Esophagus muscularis mucosa (tissue), 4 donors: ENCODE results near the gene ANKRD13C. TPM values are rescaled to one million over a fixed set of nuclear protein-coding genes. Genes with fewer than 3 reads are reported as not detected.

ENCODE experiments used
- DNase-seq: peaks from one replicate; pipeline ENCODE4 v3.0.0-alpha.2; 2017; ENCODE audit errors: extremely low spot score
- H3K27ac ChIP-seq, 4 donors: fragments of 200-600 bp; sonication (generic); replicated peaks in 1 of 4; 1 replicate in 3 of 4; 2 replicates in 1 of 4; pipeline ENCODE4 v1.5.1; 2016 to 2019; ENCODE audit warnings: mild to moderate bottlenecking in 1 of 4
- H3K27me3 ChIP-seq, 4 donors: fragments of 200-600 bp; sonication (generic); one replicate each; pipeline versions ENCODE4 v1.5.1 to v1.6.0; 2016 to 2019
- H3K36me3 ChIP-seq, 4 donors: fragments of 200-600 bp; sonication (generic); one replicate each; pipeline ENCODE4 v1.5.1; 2016 to 2019
- H3K4me1 ChIP-seq, 4 donors: fragments of 200-600 bp; sonication (generic); one replicate each; pipeline ENCODE4 v1.5.1; 2016 to 2019
- H3K4me3 ChIP-seq, 4 donors: fragments of 200-600 bp; sonication (generic); 1 replicate in 2 of 4; 2 replicates in 2 of 4; pipeline ENCODE4 v1.5.1; 2016 to 2019; ENCODE audit warnings: mild to moderate bottlenecking in 4 of 4, moderate library complexity in 1 of 4
- H3K9me3 ChIP-seq, 4 donors: fragments of 200-600 bp; sonication (generic); 1 replicate in 3 of 4; 2 replicates in 1 of 4; pipeline ENCODE4 v1.5.1; 2016 to 2019
- CTCF ChIP-seq, 3 experiments: fragments of 200-600 bp in 2 of 3; fragments of 450-650 bp in 1 of 3; sonication (generic) in 2 of 3; IDR thresholded peaks; one replicate each; pipeline ENCODE4 v1.5.1; 2017 to 2019; ENCODE audit warnings: antibody characterized with exemption in 3 of 3, mild to moderate bottlenecking in 2 of 3, moderate library complexity in 1 of 3
- EP300 ChIP-seq: sonication (generic); formaldehyde crosslinking; IDR thresholded peaks from one replicate; pipeline ENCODE4 v1.6.1; 2017; ENCODE audit warnings: antibody characterized with exemption
- POLR2A ChIP-seq: fragments of 450-650 bp; IDR thresholded peaks from one replicate; pipeline ENCODE4 v1.6.1; 2017; ENCODE audit warnings: antibody characterized with exemption, moderate library complexity, mild to moderate bottlenecking, low read depth
- POLR2AphosphoS5 ChIP-seq, 2 donors: sonication (generic); formaldehyde crosslinking; IDR thresholded peaks; one replicate each; pipeline ENCODE4 v1.6.1; 2017; ENCODE audit warnings: antibody characterized with exemption in 2 of 2
- WGBS: methylation state at CpG from one replicate; pipeline ENCODE4 v1.1.5; 2018; 5-methylcytosine and 5-hydroxymethylcytosine counted together
- intact Hi-C: fragments of 100-400 bp; cut with DNase I; formaldehyde crosslinking; loops from one replicate; pipeline ENCODE4 v1.15.1; 2023
- total RNA-seq, 4 donors: library from RNA; depleted of rRNA; stranded (reverse); fragments of >200 nt; gene quantifications; one replicate each; pipeline versions ENCODE4 v1.1.0 to v1.2.1, GENCODE V29; 2016

ANKRD13C gene
- total RNA-seq, 4 donors from 2014 or later, result 23.0 to 30.2 (median 26.5) TPM

GRCh38 chr1:70248729-70249128 lies 105.8 kb downstream of the ANKRD13C start:
- Histone ChIP-seq H3K27ac (no peak overlapping the region), H3K27me3 (no peaks in the 10 kb centered on the region), H3K4me3 (no peak overlapping the region), H3K36me3 (peaks cover 59 to 97% (median 92%) of the 10 kb centered on the region in 4 donors), H3K4me1 (no peaks in the 10 kb centered on the region), H3K9me3 (no peaks in the 10 kb centered on the region)
- intact Hi-C loops, result loop anchor here (10.0 kb wide), 1 partner anchor 826 kb away; no protein-coding TSS in a partner anchor
- 75% methylated on average over 4 of the region's 4 CpGs for WGBS
- TF ChIP-seq EP300 (no peak), POLR2AphosphoS5 (IDR thresholded peaks at IDR 0.05) (no peak), POLR2A (no peak), CTCF (IDR thresholded peaks at IDR 0.05) (no peak)
- DNase-seq, result no peak

GRCh38 chr1:70247768-70248167 lies 106.8 kb downstream of the ANKRD13C start:
- TF ChIP-seq CTCF (IDR thresholded peaks at IDR 0.05) (no peak), POLR2A (no peak), EP300 (no peak), POLR2AphosphoS5 (IDR thresholded peaks at IDR 0.05) (no peak)
- Histone ChIP-seq H3K4me3 (no peak overlapping the region), H3K9me3 (no peaks in the 10 kb centered on the region), H3K27me3 (no peaks in the 10 kb centered on the region), H3K27ac (no peak overlapping the region), H3K4me1 (no peaks in the 10 kb centered on the region), H3K36me3 (peaks cover 68 to 100% (median 96%) of the 10 kb centered on the region in 4 donors)
- intact Hi-C loops, result loop anchor here (10.0 kb wide), 1 partner anchor 827 kb away; no protein-coding TSS in a partner anchor
- DNase-seq, result no peak

GRCh38 chr1:70247122-70247521 lies 107.4 kb downstream of the ANKRD13C start:
- H3K9me3 ChIP-seq, result no peaks in the 10 kb centered on the region
- no peak overlapping the region for H3K4me3 ChIP-seq
- DNase-seq, result no peak
- TF ChIP-seq POLR2AphosphoS5 (IDR thresholded peaks at IDR 0.05), result no peak
- no peak for TF ChIP-seq EP300
- TF ChIP-seq POLR2A, result no peak
- no peak for TF ChIP-seq CTCF (IDR thresholded peaks at IDR 0.05)
- H3K4me1 ChIP-seq, result no peaks in the 10 kb centered on the region
- no peaks in the 10 kb centered on the region for H3K27me3 ChIP-seq
- peaks cover 74 to 100% (median 96%) of the 10 kb centered on the region in 4 donors for H3K36me3 ChIP-seq
- intact Hi-C loops, result loop anchor here (10.0 kb wide), 1 partner anchor 828 kb away; no protein-coding TSS in a partner anchor
- no peak overlapping the region for H3K27ac ChIP-seq

GRCh38 chr1:70239940-70240339 lies 114.6 kb downstream of the ANKRD13C start:
- TF ChIP-seq EP300, result no peak
- TF ChIP-seq CTCF (IDR thresholded peaks at IDR 0.05), result no peak
- no peak for TF ChIP-seq POLR2AphosphoS5 (IDR thresholded peaks at IDR 0.05)
- no peak for TF ChIP-seq POLR2A
- no peaks in the 10 kb centered on the region for H3K27me3 ChIP-seq
- no peak for DNase-seq
- no peak overlapping the region for H3K4me3 ChIP-seq
- intact Hi-C loops, result loop anchor here (10.0 kb wide), 1 partner anchor 835 kb away; no protein-coding TSS in a partner anchor
- H3K9me3 ChIP-seq, result no peaks in the 10 kb centered on the region
- no peaks in the 10 kb centered on the region for H3K4me1 ChIP-seq
- no peak overlapping the region for H3K27ac ChIP-seq
- H3K36me3 ChIP-seq, result peaks cover 96 to 100% (median 99%) of the 10 kb centered on the region in 4 donors

- intact Hi-C loops, result no loop called here
- DNase-seq, result no peak
- no peak overlapping the region for H3K4me3 ChIP-seq
- no peaks in the 10 kb centered on the region for H3K27me3 ChIP-seq
- no peak for TF ChIP-seq CTCF (IDR thresholded peaks at IDR 0.05)
- TF ChIP-seq POLR2A, result no peak
- TF ChIP-seq EP300, result no peak
- no peak for TF ChIP-seq POLR2AphosphoS5 (IDR thresholded peaks at IDR 0.05)
- no peaks in the 10 kb centered on the region for H3K4me1 ChIP-seq
- peaks cover 80 to 100% (median 96%) of the 10 kb centered on the region in 4 donors for H3K36me3 ChIP-seq
- H3K27ac ChIP-seq, result no peak overlapping the region
- no peaks in the 10 kb centered on the region for H3K9me3 ChIP-seq
These were observed 119.8 kb downstream of the ANKRD13C start for GRCh38 chr1:70234733-70235132.
